ENCODE measurements around the gene C19orf53.
"Not testable (repeated sequence)": the region's sequence is repeated elsewhere in the genome, so short reads cannot be mapped to it uniquely, and the experiment has no call there.

The C19orf53 gene

DNA sequence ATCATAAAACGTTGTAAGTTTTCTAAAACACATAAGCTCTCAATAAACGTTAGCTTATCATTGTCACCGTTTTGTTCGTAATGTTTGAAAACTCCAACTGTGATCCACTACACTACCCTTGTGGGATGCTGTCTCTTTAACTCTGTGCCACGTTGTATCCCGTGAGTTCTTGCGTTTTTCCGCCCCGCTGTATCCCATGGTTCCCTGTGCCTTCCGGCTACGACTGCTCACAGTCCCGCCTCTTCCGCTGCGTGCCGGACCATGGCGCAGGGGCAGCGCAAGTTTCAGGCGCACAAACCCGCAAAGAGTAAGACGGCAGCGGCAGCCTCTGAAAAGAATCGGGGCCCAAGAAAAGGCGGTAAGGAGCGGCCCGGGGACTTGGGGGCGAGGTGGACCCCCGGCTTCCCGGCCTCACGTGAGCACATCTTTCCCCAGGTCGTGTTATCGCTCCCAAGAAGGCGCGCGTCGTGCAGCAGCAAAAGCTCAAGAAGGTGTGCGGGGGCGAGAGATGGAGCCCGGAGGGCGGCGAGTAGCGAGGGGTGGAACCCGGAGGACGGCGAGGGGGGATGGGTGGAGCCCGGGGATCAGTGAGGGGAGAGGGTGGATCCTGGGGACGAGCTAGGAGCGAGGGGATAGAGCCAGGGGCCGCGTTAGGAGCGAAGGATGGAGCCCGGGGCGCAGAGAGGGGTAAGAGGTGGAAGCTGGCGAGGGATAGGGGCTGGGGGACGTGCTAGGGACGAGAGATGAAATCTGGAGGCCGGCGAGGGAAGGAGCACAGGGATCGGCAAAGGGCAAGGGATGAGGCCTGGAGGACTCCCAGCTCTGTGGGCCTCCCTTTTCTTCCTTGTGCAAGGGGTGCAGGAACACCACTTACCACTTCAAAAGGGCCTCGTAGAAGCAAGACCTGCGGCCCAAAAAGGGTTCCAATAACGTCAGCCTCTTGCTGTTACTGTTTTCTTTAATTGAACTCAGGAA lies at the start of gene C19orf53:
C19orf53 (plus strand) TSS at position 240 of the 975 bp plus-strand sequence; CDS start at position 262, 22 bp downstream.
- in situ Hi-C loops (cut with HindIII; ENCODE audit: low sequenced_read_pairs), result no loop called here

DNA sequence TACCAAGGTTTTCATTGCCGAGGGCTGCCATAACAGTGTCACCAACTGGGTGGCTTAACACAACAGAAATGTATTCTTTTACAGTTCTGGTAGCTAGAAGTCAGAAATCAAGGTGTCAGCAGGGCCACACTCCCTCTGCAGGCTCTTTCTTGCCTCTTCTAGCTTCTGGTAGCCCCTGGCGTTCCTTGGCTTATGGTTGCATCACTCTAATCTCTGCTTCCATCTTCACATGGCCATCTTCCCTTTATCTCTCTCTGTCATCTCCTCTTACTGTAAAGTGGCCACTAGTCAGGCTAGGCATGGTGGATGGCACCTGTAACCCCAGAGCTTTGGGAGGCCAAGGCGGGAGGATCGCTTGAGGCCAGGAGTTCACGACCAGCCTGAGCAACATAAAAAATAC lies 47.9 kb upstream of the C19orf53 start:
- in situ Hi-C loops (cut with HindIII; ENCODE audit: low sequenced_read_pairs), result no loop called here

DNA sequence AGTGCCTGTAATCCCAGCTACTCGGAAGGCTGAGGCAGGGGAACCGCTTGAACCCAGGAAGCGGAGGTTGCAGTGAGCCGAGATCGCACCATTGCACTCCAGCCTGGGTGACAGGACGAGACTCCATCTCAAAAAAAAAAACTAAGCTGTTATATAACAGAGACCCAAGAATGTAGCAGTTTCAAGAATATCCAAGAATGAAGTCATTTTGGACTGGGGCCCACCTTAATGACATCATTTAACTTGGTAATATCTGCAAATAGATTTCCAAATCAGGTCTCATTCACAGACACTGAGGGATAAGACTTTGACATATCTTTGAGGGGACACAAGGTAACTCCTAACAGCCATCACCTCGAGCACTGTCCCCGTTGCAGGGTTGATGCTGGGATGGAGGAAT lies 46.5 kb upstream of the C19orf53 start:
- in situ Hi-C loops (cut with HindIII; ENCODE audit: low sequenced_read_pairs), result no loop called here

- in situ Hi-C loops (cut with HindIII; ENCODE audit: low sequenced_read_pairs), result no loop called here
Measured at GRCh38 chr19:13729859-13730258, 44.4 kb upstream of the C19orf53 start.

- in situ Hi-C loops (cut with HindIII; ENCODE audit: low sequenced_read_pairs), result no loop called here
Measured at GRCh38 chr19:13731147-13731964, 42.9 kb upstream of the C19orf53 start.

GRCh38 chr19:13732337-13732736 lies 41.9 kb upstream of the C19orf53 start:
- in situ Hi-C loops (cut with HindIII; ENCODE audit: low sequenced_read_pairs), result no loop called here

GRCh38 chr19:13734751-13735150 lies 39.5 kb upstream of the C19orf53 start:
- in situ Hi-C loops (cut with HindIII; ENCODE audit: low sequenced_read_pairs), result no loop called here

DNA sequence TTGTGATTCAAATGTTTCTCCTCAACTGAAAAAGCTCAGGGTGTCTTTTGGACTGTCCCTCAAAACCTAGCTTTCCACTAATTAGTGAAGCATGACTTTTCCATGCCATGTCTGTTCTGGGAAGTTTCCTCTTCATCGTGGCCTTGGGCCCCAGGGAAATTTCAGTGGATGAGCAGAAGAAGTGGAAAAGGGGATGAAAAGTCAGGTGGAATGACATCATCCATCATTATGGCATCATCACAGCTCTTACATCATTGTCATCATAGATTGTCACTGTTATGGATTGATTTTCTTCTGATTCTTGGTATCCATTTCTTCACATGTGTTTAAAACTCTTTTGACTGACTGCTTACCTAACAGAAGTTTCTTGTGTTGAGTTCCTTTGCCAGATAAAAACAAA lies 36.2 kb upstream of the C19orf53 start:
- in situ Hi-C loops (cut with HindIII; ENCODE audit: low sequenced_read_pairs), result no loop called here

DNA sequence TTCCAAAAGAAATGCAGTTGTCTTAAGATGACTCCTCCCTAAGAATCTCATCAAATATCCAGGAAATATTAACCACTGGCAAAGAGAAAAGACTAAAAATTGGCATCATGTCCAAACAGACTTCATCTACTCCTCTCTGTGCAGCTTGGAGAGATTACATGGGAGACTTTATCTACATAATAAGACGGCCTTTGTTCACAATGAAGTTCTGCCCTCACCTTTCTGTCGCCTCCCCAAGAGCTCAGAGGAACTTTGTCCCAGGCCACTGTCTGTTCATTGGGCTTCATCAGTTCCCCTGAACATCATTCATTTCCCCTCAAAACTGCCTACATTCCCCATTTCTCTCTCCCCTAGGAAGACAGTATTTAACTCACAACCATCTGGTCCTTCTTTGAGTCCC lies 32.4 kb upstream of the C19orf53 start:
- in situ Hi-C loops (cut with HindIII; ENCODE audit: low sequenced_read_pairs), result no loop called here

GRCh38 chr19:13742756-13743155 lies 31.5 kb upstream of the C19orf53 start:
- in situ Hi-C loops (cut with HindIII; ENCODE audit: low sequenced_read_pairs), result no loop called here

DNA sequence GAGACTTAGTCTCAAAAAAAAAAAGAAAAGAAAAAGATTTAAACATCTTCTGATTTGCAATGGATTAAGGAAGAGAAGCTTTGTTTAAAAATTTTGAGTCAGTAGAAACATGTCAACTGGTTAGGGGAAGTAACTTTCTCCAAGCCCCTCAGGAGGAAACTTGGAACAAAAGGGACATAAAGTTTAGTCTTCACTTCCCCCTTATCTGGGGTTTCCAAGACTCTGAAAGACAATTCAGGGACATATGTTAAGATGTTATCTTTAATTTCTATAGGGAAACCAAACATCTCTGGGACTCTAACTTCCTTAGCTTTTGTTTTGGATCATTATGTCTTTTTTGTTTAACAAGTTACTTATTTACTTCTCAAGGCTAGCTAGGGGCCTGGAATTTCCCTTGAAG lies 30.1 kb upstream of the C19orf53 start:
- in situ Hi-C loops (cut with HindIII; ENCODE audit: low sequenced_read_pairs), result no loop called here

- in situ Hi-C loops (cut with HindIII; ENCODE audit: low sequenced_read_pairs), result no loop called here
Measured at GRCh38 chr19:13747098-13747453, 27.2 kb upstream of the C19orf53 start.

DNA sequence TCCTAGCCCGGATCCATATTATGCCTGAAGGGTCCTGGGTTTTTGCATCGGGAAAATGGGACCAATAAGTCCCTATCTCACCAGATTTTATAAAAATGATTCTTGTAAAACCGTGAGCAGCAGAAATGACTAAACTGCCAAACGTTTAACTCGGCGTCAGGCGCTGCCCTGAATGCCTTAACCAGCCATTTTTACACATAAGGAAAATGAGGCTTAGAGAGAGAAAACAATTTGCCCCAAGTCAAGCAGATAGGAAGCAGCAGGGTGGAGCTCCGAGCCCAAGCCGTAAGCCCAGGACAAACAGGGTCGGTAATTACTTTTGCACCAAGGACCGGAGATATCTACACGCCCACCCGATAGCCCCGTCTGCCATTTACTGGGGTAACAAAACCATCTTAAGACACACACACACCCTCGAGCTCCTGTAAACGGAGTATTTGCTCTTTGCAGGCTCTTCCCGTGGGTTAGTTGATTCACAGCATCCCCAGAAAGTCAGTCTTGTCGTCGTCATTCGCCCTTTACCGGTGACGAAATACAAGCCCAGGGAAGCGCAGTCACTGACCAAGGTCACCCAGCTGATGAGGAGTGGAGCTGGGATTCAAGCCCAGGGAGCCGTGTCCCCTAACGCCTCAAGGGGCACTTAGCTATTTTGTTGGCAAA lies 26.0 kb upstream of the C19orf53 start:
- in situ Hi-C loops (cut with HindIII; ENCODE audit: low sequenced_read_pairs), result no loop called here

GRCh38 chr19:13751436-13751835 lies 22.8 kb upstream of the C19orf53 start:
- in situ Hi-C loops (cut with HindIII; ENCODE audit: low sequenced_read_pairs), result no loop called here

DNA sequence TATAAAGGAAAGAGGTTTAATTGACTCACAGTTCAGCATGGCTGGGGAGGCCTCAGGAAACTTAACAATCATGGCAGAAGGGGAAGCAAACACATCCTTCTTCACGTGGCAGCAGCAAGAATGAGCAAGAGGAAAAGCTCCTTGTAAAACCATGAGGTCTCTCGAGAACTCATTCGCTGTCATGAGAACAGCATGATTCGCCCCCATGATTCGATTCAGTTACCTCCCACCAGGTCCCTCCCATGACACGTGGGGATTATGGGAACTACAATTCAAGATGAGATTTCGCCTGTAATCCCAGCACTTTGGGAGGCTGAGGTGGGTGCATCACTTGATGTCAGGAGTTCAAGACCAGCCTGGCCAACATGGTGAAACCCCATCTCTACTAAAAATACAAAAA lies 20.6 kb upstream of the C19orf53 start:
- in situ Hi-C loops (cut with HindIII; ENCODE audit: low sequenced_read_pairs), result not testable (repeated sequence)

GRCh38 chr19:13756210-13756609 lies 18.0 kb upstream of the C19orf53 start:
- in situ Hi-C loops (cut with HindIII; ENCODE audit: low sequenced_read_pairs), result no loop called here

DNA sequence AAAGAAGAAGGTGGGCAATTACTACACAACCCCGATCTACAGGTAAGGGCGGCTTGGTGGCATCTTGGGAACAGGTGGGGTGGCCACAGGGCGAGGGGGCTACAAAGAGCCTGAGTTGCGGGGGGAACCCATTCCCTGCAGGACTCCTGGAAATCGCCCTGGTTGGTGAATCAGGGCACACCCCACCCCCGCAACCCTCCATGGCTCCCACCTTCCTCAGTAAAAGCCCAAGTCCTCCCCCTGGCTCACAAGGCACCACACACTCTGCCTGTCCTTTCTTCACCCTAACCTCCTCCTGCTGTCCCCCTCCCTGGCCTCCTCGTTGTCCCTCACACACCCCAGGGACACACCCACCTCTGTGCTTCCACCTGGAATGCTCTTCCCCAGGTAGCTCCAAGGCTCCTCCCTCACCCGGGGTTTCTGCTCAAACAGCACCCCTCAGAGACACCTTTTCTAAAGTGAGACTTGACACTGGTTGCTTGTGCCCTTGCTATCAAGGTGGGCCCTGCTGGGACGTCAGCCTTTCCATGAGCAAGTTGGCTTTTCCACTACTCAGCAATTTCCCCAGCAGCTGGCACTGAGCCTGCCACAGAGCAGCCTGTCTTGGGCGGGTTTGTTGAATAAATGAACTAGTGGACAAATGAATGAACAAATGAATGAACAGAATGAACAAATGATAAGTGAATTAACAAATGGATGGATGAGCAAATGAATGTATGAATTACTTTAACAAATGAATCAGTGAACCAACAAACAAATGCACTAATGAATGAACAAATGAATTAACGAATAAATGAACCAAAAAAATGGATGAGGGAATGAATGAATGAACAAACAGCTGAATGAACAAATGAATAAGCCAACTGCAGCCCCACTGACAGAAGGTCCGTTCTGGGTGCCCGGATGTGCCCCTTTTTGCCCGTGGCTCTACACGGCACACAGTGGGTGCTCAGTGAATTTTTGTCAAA lies 16.2 kb upstream of the C19orf53 start:
- in situ Hi-C loops (cut with HindIII; ENCODE audit: low sequenced_read_pairs), result no loop called here

- in situ Hi-C loops (cut with HindIII; ENCODE audit: low sequenced_read_pairs), result no loop called here
Measured at GRCh38 chr19:13758795-13759194, 15.5 kb upstream of the C19orf53 start.

GRCh38 chr19:13761423-13761822 lies 12.8 kb upstream of the C19orf53 start:
- in situ Hi-C loops (cut with HindIII; ENCODE audit: low sequenced_read_pairs), result no loop called here

GRCh38 chr19:13762635-13763235 lies 11.5 kb upstream of the C19orf53 start:
- in situ Hi-C loops (cut with HindIII; ENCODE audit: low sequenced_read_pairs), result no loop called here

Data from DLD1 (cell line).